SU-DHL-6 (cell line): ENCODE measurements around the gene TMED7.

Source experiments
- EZH2phosphoT487 ChIP-seq: fragments of 200-600 bp; sonication (generic), shearing (Covaris generic); conservative IDR thresholded peaks from 2 replicates; pipeline ENCODE4 v1.6.1; 2018; ENCODE audit warnings: mild to moderate bottlenecking, antibody characterized with exemption, low read length, moderate library complexity, mixed read lengths
- TF ChIP-seq, protein P1 (sequence below): fragments of 200-600 bp; sonication (generic); IDR thresholded peaks from one replicate; pipeline ENCODE4 v1.5.1; 2017; ENCODE audit warnings: antibody characterized with exemption, mild to moderate bottlenecking, low read length, moderate library complexity; ENCODE audit not compliant: insufficient read depth, poor library complexity, severe bottlenecking

DNA sequence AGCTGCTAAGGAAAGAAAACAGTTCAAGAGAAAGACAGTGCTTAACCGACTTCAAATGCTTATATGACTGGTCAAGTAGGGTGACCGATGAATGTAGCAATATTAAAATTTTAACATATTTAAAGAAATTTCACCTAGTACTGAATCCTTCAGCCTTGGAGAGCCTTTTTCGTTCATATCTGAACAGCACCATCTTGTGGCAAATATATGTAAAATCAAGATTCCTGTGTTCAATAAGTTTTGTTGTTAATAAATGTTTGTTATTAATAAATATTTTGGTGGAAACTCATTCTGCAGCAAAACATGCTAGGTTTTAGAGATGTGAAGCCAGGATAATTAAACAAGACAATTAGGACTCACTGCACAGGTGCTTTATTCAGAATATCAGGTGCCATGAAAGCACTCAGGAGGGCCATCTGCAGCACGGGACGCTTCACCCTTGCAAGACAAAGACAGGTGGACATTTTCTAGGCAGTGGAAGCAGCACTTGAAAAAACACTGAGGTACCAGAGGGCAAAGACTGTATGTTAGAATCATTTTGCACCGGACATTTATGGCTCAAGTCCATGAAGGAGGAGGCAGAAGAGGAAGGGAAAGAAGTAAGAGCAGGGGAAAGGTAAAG, 39.2 kb downstream of the TMED7 start:
- TF ChIP-seq, protein P1, sequence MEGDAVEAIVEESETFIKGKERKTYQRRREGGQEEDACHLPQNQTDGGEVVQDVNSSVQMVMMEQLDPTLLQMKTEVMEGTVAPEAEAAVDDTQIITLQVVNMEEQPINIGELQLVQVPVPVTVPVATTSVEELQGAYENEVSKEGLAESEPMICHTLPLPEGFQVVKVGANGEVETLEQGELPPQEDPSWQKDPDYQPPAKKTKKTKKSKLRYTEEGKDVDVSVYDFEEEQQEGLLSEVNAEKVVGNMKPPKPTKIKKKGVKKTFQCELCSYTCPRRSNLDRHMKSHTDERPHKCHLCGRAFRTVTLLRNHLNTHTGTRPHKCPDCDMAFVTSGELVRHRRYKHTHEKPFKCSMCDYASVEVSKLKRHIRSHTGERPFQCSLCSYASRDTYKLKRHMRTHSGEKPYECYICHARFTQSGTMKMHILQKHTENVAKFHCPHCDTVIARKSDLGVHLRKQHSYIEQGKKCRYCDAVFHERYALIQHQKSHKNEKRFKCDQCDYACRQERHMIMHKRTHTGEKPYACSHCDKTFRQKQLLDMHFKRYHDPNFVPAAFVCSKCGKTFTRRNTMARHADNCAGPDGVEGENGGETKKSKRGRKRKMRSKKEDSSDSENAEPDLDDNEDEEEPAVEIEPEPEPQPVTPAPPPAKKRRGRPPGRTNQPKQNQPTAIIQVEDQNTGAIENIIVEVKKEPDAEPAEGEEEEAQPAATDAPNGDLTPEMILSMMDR, result peak; percentile 75
- TF ChIP-seq EZH2phosphoT487, result no peak
